ENCODE measurements around the gene RASAL3. TPM values are rescaled to one million over a fixed set of nuclear protein-coding genes. Genes with fewer than 3 reads are reported as not detected.

The RASAL3 gene
- total RNA-seq, 1 experiment from 2014 or later: 0.57 TPM

DNA sequence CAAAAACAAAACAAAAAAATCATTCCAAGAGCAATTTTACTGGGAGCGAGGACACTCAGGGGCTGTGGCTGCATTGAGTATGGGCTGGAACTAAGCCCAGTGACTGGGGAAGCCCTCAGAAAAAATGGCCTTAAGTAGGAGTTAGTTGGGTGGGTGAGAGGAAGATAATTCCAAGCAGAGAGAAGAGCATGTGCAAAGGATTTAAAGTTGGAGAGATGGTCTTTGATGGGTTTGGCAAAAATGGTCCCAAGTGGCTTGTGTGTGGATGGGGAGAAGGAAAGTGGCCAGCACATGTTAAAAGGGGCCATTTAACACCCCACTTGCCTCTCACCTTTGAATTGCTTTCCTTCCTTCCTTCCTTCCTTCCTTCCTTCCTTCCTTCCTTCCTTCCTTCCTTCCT lies 37.3 kb upstream of the RASAL3 start (continued):
- TF ChIP-seq YY1 (IDR thresholded peaks at IDR 0.05; ENCODE audit: extremely low read depth, insufficient replicate concordance, low read depth, low read length) (no peak), POLR2A (IDR thresholded peaks at IDR 0.05; ENCODE audit: borderline replicate concordance, extremely low read depth, insufficient read depth, insufficient read length) (no peak), ELF1 (IDR thresholded peaks at IDR 0.05; ENCODE audit: borderline replicate concordance, low read depth) (no peak), ZNF274 (IDR thresholded peaks at IDR 0.05; ENCODE audit: low read depth, low read length) (no peak), SP1 (IDR thresholded peaks at IDR 0.05; ENCODE audit: low read depth) (no peak), CEBPB (IDR thresholded peaks at IDR 0.05; ENCODE audit: low read depth) (no peak), ZFX (IDR thresholded peaks at IDR 0.05) (no peak), RAD21 (IDR thresholded peaks at IDR 0.05; ENCODE audit: low read depth) (no peak)

DNA sequence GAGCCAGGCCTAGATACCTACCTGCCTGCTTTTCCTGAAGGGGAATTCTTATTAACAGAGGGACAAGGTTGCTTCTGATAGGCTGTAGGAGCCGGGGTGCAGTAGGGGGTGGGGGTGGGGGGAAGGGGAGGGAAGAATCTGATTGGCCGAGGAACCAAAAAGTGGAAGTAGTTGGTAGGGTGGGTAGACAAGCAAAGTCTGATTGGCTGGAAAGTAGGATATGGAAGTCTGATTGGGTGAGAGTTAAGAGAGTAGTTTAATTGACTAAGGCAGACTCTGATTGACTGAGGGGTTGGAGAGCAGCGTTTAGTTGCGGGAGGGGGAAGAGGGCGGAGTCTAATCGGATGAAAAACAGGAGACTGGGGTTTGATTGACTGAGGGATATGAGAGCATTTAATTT lies 34.6 kb upstream of the RASAL3 start:
- no peaks in the 10 kb centered on the region for H3K36me3 ChIP-seq (ENCODE audit: control insufficient read depth in 1 of 2, insufficient read depth in 2 of 2, low read length in 2 of 2)
- TF ChIP-seq MAX (IDR thresholded peaks at IDR 0.05) (no peak), YY1 (IDR thresholded peaks at IDR 0.05; ENCODE audit: extremely low read depth, insufficient replicate concordance, low read depth, low read length) (no peak), SP1 (IDR thresholded peaks at IDR 0.05; ENCODE audit: low read depth) (peak; percentile 15), CEBPB (IDR thresholded peaks at IDR 0.05; ENCODE audit: low read depth) (no peak)
- peak overlapping the region; percentile 57 for H3K4me2 ChIP-seq (ENCODE audit: low read length)
- ATAC-seq (peak; percentile 87), DNase-seq (ENCODE audit: low read depth, low spot score) (peak; percentile 66)
- no peaks in the 10 kb centered on the region for H3K27me3 ChIP-seq (ENCODE audit: insufficient read depth, low read length)
- no peaks in the 10 kb centered on the region for H4K20me1 ChIP-seq (ENCODE audit: insufficient read depth)
- peak overlapping the region; percentile 74 for H2AFZ ChIP-seq (ENCODE audit: low read depth, low read length, poor library complexity, severe bottlenecking)
- ChIA-PET CTCF (no interaction called here), RAD21 (ENCODE audit: low non-redundant PET in 1 of 2, low total read pairs in 2 of 2, uncharacterized antibody in 2 of 2, unreplicated experiment in 2 of 2) (no interaction called here), POLR2A (no interaction called here)
- BruUV-seq (replicated peaks): no TSS peak
- H3K4me1 ChIP-seq (ENCODE audit: control insufficient read depth in 1 of 2, insufficient read depth in 2 of 2, low read length in 2 of 2): peaks cover 4 to 11% of the 10 kb centered on the region in 2 experiments; a peak in 3 of 4 replicates
- no peak overlapping the region for H3K27ac ChIP-seq (ENCODE audit: low read depth, low read length)
- H3K9me3 ChIP-seq (ENCODE audit: control insufficient read depth in 1 of 2, insufficient read depth in 1 of 2, low read depth in 1 of 2, low read length in 2 of 2): no peaks in the 10 kb centered on the region
- peak overlapping the region in 1 of 2 experiments; percentile 29; a peak in 2 of 4 replicates for H3K4me3 ChIP-seq (replicated peaks in 1 of 2; ENCODE audit: low read depth in 1 of 2, low read length in 2 of 2)
- no peaks in the 10 kb centered on the region for H3K79me2 ChIP-seq (ENCODE audit: insufficient read depth, low read length)
- intact Hi-C loops (cut with micrococcal nuclease): no loop called here
- no peaks in the 10 kb centered on the region for H3K9me2 ChIP-seq (ENCODE audit: insufficient read depth)
- no peak overlapping the region for H3K9ac ChIP-seq (ENCODE audit: low read length)
